DMS79 treated with DMSO at 0.1 percent for 48 hours (cell line): Measurements from ENCODE around the gene TSPAN33.

Experiments
- DNase-seq: peaks from one replicate; lab custom pipeline; 2025; lab: John Stamatoyannopoulos, UW

Gene TSPAN33

DNA sequence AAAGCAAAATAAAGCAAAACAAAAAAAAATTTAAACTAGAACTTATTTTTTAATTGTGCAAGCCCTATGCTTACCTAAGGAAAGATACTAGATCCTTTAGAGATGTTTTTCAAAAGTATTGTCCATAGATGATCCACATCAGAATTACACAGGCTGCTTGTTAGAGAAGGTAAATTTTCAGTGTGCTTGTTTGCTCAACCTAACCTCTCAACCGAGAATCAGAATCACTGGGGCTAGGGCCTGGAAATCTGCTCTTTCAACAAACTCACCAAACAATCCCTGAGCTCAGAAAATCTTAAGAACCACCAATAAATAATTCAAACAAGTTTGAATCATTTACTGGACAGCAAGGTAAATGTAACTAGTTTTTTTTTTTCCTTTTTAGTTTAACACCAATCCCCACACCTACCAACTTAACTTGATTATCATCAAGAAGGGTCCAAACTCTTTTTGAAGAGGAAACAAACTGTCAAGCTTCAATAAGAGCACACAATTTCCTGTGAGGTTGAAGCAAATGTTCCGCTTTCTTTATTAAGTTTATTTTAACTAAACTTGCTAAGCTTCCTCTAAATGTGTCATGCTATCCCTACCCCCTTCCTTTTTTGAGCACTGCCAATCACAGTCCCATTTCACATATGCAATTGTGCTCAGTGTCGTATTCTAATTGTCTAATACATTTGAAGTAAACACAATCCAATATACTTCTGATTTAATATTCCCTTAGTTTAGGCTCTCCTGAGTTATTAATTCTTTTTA, 7.4 kb upstream of the TSPAN33 start:
- no peak for DNase-seq

DNA sequence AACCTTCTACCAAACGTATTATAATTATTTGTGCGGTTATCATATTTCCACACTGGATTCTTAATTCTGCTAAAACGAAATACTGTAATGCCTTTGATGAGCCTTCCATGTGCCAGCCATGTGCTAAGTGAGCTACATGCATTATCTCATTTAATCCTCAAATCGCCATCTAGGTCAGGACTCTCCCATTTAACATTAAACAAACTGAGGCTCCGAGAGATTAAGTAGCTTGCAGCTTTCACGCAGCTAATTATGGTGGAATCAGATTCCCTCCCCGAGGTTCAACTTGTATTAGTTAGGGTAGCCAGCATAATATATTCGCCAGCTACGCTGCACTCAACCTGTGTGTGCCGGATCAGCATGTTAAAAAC, 798 bp upstream of the TSPAN33 start:
- no peak for DNase-seq

DNA sequence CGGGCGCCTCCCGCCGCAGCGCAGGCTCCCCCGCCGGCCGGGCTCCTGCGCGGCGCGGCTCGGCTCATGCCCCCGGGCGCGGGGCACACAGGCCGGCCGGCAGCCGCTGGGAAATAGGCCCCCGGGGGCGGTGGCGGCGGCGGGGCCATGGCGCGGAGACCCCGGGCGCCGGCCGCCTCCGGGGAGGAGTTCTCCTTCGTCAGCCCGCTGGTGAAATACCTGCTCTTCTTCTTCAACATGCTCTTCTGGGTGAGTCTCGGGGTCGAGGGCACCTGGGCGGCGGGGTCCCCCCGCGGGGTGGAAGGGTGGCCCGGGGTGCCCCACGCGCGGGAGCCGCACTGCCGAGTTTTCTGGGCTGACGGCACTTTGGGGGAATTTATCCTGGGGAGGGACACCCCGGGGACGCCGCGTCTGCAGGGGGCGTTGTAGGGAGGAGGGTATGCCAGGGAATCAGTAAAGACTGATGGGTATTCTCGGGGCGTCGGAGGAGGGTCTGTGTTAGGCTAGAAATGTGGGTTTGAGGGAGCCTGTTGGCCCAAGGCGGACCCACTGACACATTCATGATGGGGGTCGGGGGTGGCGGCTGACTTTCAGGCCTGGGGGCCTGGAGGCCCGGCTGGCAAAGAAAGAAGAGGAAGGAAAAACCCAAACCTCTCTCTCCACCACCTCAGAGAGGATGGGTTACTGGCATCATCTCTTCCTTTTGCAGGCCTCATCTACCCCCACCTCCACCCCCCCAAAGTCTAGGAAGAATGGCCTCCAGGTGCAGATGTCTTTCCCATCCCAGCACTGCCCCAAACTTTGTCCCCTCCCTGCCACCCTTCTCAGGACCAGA, 544 bp downstream of the TSPAN33 start:
- DNase-seq, result no peak

DNA sequence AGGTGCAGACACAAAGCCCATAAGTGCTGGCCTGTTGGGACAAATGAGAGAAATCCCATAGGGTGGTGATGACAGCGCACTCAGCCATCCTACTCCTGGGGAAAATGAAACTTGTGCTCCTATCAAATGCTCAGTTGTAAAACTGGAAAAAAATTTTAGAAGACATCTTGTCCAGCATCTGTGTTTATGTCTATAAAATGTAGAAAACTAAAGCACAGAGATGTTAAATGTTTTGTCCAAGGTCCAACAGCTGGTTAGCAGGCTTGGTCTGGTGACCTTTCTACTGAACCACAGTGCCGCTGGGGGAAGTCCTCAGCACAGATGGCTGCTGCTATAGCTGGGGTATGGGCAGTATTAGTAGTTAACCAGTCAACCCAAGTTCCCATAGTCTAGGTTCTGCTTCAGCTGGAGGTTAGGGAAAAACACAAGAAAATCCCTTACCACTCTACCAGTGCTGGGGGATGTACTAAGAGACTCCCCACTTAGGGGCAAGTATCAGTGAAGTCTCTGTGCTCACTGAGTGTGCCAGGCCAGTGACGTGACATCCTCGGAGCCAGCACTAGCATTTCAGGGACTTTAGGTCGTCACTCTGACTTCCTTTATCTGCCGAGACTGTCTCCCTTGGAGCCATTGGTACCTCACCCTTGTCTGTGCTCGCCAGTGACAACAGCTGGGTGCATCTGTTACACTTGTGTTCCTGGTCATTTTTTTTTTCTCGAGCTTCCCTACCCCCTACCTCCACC, 1.9 kb downstream of the TSPAN33 start:
- DNase-seq, result no peak

DNA sequence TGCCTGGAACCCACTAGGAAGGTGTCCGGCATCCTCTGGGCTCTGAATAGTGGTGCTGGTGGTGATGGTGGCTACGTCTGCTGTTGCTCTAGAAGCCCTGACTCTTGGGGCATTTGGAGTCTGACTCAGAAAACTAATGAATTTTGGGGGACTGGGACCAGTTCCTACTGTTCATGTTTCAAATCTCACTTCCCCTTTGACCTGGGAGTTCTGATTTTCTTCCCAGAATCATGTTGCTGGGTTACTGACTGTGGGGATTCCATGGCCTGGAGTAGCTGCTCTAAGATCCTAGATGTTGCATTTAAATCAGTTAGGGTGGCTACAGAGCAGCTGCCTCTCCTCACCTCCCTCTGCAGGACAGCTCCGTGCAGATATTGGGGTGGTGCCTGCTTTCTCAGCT, 3.2 kb downstream of the TSPAN33 start:
- no peak for DNase-seq

DNA sequence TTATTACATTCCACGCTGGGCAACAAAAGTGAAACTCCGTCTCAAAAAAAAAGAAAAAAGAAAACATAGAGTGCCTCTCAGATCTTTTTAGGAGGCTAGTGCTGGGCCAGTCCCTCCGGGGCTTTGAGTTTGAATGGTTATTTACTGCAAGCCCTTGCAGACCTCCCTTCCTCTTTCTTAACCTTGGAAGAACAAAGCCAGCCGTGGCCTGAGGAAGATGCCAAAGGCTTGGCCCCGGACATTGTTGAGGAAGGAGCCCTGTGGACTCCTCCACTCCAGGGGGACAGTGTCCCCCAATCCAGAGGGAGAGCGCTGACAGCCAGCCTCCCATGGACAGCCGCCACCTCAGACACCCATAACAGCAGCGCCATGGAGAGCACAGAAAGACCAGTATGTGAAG, 5.0 kb downstream of the TSPAN33 start:
- DNase-seq, result no peak

DNA sequence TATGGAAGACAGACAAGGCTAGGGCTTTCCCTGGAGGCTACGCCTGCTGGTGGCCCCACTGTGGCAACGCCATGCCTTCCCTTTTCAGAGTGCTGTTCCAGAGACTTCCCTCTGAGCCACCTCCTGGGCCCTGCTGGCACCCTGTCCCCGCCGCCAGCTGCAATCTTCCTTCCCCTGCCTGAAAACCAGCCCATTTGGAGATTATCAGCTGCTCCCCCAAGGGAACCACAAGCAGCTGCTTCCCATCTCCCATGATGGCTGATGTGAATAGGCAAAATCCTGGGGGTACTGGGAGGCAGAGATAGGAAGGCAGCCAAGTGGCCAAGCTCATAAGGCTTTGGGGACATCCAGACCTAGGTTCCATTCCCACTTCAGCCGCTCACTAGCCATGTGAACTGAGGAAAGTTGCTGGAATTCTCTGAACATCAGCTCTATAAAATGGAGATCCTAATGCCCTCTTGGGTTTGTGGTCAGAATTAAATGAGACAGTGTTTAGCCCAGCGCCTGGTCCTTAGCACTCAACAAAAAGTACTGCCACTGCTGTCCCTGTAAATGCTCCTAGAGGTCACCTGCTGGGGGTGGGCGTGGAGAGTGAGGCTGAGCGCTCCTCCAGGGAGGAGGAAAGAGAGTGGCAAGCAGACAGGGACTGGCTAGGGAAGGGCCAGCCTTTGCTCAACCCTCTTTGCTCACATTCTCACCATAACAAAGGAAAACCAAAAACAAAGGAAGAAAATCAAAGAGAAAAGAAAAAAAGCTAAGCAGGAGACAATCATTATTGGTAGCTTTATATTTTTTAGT, 5.9 kb downstream of the TSPAN33 start:
- DNase-seq, result no peak

DNA sequence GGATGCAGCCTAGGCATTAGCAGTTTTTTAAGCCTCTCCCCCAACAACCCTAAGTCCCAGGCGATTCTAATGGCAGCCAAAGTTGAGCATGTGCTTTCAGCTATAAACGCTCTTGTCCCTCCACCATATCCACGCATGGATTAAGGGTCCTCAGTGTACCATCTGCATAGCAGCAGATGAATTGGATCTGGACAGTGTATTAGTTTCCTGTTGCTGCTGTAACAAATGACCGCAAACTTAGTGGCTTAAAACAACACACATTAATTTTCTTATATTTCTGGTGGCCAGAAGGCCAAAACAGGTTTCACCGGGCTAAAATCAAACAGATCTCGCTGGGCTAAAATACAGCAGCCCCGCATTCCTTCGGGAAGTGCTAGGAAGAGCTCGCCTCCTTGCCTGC, 13.1 kb downstream of the TSPAN33 start:
- no peak for DNase-seq

DNA sequence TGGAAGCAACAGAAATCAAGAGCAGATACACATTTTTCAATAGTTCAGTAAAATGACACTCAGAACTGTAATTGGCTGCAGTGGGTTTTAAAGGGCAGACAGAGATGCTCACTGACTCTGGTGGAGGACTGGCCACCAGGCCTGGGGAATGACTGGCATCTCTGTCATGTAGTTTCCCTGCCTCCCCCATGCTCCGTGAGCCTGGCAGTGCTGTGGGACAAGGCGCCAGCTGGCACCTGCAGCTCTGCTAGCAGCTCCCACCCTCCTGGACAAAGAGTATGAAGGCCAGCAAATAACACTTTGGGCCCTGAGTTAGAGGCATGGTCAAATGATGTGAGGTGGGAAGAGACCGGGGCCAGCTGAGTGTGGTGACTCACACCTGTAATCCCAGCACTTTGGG, 15.0 kb downstream of the TSPAN33 start:
- no peak for DNase-seq

DNA sequence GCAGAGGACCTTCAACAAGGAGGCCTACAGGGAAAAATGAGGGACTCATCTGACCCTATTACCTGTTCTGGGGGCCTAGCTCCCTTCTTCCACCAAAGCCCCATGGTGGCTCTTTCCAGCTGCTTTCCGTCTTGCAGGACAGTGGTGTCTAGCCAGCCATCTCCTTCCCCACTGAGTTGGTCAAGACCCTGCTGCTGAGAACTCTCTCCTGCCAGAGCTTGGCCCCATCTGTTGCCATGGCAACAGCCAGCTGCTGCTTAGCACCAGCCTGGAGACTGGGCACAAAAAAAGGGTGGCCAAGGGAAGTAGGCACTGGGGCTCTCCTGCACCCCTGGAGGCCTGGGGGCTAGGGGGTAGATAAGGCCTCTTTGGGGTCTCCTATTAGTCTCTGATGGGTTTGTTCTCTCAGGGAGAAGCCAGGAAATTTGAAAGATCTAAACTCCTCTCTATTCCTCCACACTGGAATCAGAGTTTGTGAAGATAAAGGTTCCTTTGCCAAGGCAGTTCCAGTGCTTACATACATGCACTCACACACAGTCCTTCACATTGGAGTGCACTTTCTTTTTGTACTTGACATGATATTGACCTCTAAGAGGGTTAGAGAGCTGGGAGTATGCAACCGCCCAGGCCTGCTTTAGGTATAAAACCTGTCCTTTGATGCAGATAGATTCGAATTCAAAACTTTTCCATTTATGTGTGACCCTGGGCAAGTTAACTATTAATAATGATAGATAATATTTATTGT, 15.8 kb downstream of the TSPAN33 start:
- peak; percentile 82 for DNase-seq

DNA sequence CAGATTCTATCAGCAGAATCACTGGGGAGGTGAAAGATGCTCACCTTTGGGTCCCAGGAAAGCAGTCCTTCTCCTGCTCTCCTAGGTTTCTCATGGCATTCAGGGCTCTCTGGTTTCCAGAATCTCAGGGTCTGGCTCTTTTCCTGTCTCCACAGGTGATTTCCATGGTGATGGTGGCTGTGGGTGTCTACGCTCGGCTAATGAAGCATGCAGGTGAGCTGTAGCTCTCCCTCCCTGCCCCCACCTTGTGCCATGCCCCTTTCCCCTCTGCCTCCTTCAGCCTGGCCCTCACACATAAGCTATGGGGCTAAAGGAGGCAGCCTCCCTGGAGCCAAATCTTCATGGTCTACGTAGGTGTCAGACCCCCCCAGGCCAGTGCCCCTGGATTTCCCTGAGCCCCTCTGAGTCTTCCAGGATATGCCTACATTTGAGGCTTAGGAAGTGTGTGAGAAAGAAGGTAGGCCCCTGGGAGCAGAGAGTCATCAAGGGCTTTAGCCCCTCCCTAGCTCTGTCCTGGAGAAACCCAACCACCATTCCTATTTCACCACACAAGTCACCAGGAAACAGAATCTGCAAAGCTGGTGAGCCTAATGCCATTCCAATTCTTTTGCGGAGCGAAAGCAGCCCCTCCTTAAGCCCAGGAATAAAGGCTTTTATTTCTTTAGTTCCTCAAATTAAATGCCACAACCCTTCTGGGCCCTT, 17.2 kb downstream of the TSPAN33 start:
- peak; percentile 31 for DNase-seq

DNA sequence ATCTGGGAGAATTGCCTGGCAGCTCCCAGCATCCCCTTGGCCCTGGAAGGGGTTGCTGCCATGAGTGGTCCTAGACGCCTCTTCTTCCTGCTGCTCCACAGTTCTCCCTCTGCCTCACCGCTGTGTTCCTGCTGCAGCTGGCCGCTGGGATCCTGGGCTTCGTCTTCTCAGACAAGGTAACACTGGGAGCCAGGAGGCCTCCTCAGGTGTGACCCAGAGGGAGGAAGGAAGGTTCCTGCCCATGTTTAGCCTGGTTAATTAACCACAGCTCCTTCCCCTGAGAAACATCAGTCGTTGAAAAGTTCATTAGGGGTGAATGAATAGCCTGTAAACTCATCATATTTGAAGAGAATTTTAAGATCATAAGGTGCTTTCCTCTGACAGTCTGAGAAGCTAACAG, 18.2 kb downstream of the TSPAN33 start:
- no peak for DNase-seq

DNA sequence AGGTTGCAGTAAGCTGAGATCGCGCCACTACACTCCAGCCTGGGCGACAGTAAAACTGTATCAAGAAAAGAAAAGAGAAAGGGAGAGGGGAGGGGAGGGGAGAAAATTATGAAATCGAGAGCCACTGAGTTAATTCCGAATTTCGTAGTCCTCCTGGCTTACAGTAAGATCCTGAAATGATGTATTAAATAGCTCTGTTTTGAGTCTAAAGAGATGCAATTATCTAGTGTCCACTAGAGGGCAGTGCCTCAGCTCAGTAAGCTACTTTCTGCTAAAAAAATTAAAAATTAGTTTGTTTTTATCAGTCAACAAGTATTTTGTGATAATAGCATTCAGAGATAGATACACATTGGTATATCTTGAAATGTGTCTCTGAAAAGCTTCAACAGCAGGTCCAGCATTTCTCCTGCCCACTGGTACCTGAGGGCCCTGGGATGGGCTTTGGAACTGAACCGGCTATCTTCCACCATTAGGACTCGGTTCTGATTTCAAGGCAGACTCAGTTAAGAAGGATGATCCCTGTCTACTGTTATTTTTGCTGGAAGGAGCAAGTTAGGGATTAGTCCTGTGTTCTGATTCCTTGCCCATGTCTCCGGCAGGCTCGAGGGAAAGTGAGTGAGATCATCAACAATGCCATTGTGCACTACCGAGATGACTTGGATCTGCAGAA, 19.5 kb downstream of the TSPAN33 start:
- DNase-seq, result peak; percentile 12

DNA sequence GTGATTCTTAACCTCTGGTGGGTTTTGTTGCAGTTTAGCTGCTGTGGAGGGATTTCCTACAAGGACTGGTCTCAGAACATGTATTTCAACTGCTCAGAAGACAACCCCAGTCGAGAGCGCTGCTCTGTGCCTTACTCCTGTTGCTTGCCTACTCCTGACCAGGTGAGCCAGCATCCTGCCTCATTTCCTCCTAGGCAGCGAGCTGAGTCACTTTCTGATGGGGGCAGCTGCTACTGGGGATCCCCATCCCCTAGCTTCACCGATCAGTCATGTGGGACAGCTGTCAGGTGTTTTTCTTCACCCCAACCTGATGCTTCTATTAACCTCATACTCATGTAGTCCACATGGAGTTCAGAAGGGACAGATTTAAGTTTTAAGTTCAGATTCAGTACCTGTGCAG, 22.2 kb downstream of the TSPAN33 start:
- DNase-seq, result no peak

DNA sequence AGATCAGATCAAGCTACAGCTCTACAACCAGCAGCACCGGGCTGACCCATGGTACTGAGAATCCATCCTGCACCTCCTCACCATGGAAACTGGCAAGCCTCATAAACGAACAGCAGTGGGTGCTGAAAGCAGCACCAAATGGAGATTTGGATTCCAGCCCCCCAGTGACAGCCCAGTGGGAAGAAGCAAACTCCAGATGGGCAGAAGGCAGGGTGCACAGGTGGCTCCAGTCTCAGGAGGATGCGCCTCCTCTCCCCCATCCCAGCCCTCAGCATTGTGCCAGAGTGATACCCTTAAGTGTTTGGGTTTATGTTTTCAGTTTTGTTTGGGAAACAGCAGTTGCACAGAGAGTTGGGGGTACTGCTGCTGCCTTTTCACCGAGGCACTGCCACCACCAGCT, 23.3 kb downstream of the TSPAN33 start:
- DNase-seq, result no peak

DNA sequence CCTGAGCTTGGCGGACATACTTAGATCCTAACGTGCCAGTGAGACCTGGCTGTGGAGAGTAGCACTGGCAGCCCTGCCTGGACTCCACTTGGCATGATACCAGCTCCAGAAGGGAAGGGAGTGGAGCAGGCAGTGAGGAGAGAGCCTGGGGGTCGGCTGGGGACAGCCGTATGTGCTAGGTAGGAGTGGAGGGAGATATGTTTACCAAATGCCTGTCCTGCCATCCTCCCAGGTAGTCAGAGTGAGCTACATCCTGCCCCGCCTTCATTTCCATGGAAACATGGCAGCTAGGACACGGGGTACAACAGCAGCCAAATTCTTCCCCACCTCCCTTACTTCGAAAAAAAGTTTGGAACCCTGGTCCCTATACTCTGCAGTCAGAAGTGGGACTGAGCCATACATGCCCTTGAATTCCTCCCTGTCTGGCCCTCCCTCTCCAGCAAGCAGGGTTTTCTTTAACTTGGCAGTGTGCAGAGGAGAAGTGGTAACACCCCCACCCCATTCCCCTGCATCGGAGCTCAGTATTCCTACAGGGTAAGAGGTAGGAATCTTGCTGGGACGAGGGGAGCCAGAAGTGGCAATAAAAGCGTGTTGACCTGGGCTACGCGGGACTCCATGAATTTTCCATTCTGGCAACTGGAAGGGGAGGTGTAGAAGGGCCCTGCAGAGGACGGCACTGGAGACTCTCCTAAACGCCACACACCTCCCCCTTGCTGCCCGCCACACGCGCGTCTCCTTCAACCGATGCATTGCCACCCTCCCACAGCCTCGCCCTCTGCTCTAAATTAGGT, 23.9 kb downstream of the TSPAN33 start:
- no peak for DNase-seq

DNA sequence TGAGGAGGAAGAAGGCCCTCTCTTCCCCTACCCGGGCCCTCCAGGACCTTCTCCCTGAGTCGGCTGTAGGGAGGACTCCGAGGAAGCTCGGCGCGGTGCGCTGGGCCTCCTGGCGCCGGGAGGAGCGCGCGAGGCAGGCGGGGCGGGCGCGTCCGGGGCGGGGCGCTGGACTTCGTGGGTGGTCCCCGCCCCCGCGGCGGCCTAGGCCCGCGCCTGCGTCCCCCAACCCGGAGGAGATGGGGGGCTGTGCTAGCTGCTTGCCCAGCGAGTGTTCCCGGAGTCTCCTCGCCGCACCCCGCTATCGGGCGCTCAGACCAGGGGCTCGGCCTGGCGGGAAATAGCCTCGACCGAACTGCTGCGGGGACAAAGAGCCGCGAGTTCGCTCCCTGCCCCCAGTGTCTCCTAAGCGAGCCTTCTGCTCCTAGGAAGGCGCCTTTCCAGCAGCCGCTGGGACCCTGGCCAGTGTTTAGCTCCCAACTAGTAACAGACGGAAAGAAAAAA, 24.7 kb downstream of the TSPAN33 start:
- no peak for DNase-seq

DNA sequence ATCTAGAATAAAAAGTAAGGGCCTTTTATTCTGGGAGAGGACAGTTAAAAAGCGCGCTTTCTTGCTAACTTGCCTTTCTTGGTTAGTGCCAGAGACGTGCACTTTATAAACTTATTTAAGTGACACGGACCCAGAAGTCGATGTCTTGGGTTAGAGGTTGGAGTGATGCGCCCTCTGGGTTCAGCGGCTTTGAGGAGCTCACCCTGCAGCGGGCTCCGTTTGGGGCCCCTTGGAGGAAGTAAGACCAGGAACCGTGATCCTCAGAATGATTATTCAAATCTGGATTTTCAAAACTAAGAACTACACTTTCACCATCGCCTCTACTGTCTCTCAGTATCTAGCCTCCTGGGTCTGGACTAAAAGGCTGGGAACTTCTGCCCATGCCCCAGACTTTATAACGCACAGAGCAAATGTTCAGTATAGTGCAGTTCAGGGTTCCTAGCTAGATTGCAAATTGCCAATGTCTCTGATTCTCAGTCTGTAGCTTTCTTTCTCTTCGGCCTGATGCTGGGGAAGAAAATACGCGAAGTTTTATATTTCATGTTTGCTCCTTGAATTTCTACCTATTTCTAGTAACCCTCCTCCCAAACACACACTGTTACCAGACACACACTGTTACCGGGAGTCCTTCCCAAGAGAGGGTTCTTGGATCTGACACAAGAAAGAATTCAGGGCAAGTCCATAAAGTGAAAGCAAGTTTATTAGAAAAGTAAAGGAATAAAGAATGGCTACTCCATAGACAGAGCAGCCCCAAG, 25.4 kb downstream of the TSPAN33 start:
- no peak for DNase-seq
